ENCODE measurements around the gene MRPS34. TPM values are rescaled to one million over a fixed set of nuclear protein-coding genes. Genes with fewer than 3 reads are reported as not detected.
A peak's percentile ranks its signal among the peaks of the same experiment; 100 is the strongest.

The MRPS34 gene
- total and polyA plus RNA-seq, 10 of the 15 experiments (the other 5 are each of a cell fraction or from before 2014, with no cell fraction given), result 3.6 to 285 (median 147) TPM

- H2AFZ ChIP-seq (ENCODE audit: control insufficient read depth, low read depth, low read length), result no peak overlapping the region
- peak overlapping the region; percentile 25; the same call in 1 of the 2 replicates for H3K4me2 ChIP-seq (ENCODE audit: control insufficient read depth, insufficient read depth)
- TF ChIP-seq NFIC (IDR thresholded peaks at IDR 0.05; ENCODE audit: low read depth, low read length), result no peak
- no peak for TF ChIP-seq SUPT20H (IDR thresholded peaks at IDR 0.05; ENCODE audit: borderline replicate concordance, control insufficient read depth, low read depth, low read length)
- TF ChIP-seq ZSCAN29 (IDR thresholded peaks at IDR 0.05), result no peak
- peak; percentile 43; the same call in 1 of the 2 replicates for TF ChIP-seq SMC3 (IDR thresholded peaks at IDR 0.05; ENCODE audit: borderline replicate concordance, low read length)
- no peak for TF ChIP-seq NR2C2 (IDR thresholded peaks at IDR 0.05; ENCODE audit: borderline replicate concordance, control insufficient read depth, insufficient read length, low read depth)
- TF ChIP-seq SUZ12 (IDR thresholded peaks at IDR 0.05; ENCODE audit: unreplicated experiment), result no peak
- TF ChIP-seq NKRF (conservative IDR thresholded peaks at IDR 0.05), result no peak
- TF ChIP-seq CTCF (IDR thresholded peaks at IDR 0.05 in 2 of 3, conservative IDR thresholded peaks at IDR 0.05 in 1 of 3; ENCODE audit: control insufficient read depth in 2 of 3, extremely low read depth in 1 of 3, insufficient read depth in 1 of 3, low read depth in 3 of 3, low read length in 3 of 3), result peak; percentile 65 to 77 (median 77)
- TF ChIP-seq RAD21 (IDR thresholded peaks at IDR 0.05; ENCODE audit: insufficient read depth, low read depth, low read length), result peak; percentile 45
- no peak for TF ChIP-seq E4F1 (IDR thresholded peaks at IDR 0.05; ENCODE audit: borderline replicate concordance, partially characterized antibody)
- no peak for TF ChIP-seq TCF3 (IDR thresholded peaks at IDR 0.05; ENCODE audit: borderline replicate concordance, insufficient read depth, low read depth, low read length)
- ATAC-seq (peak; percentile 71), DNase-seq (ENCODE audit: low read depth, low spot score) (no peak), FAIRE-seq (no peak)
- in situ Hi-C loops (cut with MboI) (no loop called here), intact Hi-C loops (cut with micrococcal nuclease; ENCODE audit: unreplicated experiment) (no loop called here)
- no TSS peak for BruUV-seq (replicated peaks)
- H3K4me1 ChIP-seq (ENCODE audit: control insufficient read depth, insufficient read depth, low read length), result peaks cover 32% of the 10 kb centered on the region
- H3K9me3 ChIP-seq (replicated peaks; ENCODE audit: control insufficient read depth, insufficient read depth, low read length), result no peaks in the 10 kb centered on the region
- POLR2A ChIA-PET, result no interaction called here
- RAD21 ChIA-PET (ENCODE audit: unreplicated experiment), result interaction anchor here (0.6 to 1.3 kb wide), 3 partner anchors 12 to 996 kb away, joined by 4 to 5 read pairs (median 4); partner anchors contain the start of gene JPT2
- H3K4me3 ChIP-seq, result no peak overlapping the region
- peaks cover 5% of the 10 kb centered on the region for H3K79me2 ChIP-seq (ENCODE audit: control insufficient read depth, insufficient read depth, low read length)
- no peaks in the 10 kb centered on the region for H3K27me3 ChIP-seq (replicated peaks in 1 of 2; ENCODE audit: control insufficient read depth in 2 of 2, insufficient read depth in 2 of 2, low read length in 1 of 2)
- 55% methylated on average over 6 of the region's 6 CpGs for WGBS (ENCODE audit: insufficient coverage, insufficient replicate concordance, low lambda C conversion rate, missing lambda C conversion rate)
- CTCF ChIA-PET, result interaction anchor here (0.7 to 2.0 kb wide), 7 partner anchors 8 to 232 kb away, joined by 3 to 6 read pairs (median 4); partner anchors contain the start of gene JPT2
- no peak overlapping the region for H3K27ac ChIP-seq (ENCODE audit: control insufficient read depth, insufficient read depth)
- H3K36me3 ChIP-seq (ENCODE audit: control insufficient read depth in 2 of 2, insufficient read depth in 2 of 2, low read length in 1 of 2), result peaks cover 9 to 16% of the 10 kb centered on the region in 2 experiments
- H3K9ac ChIP-seq (ENCODE audit: control insufficient read depth, insufficient read depth, low read length), result no peak overlapping the region
- SMC1A ChIA-PET (ENCODE audit: uncharacterized antibody, unreplicated experiment), result interaction anchor here (0.9 to 1.2 kb wide), 3 partner anchors 15 to 360 kb away, joined by 3 read pairs; no protein-coding TSS in a partner anchor
- no peaks in the 10 kb centered on the region; the same call in 1 of the 2 replicates for H4K20me1 ChIP-seq (ENCODE audit: control insufficient read depth, insufficient read depth)
Observed at GRCh38 chr16:1723450-1724147, 49.3 kb downstream of the MRPS34 start.

Data from GM12878 (cell line).